H9 (cell line): Measurements from ENCODE around the gene SH3RF2. TPM values are rescaled to one million over a fixed set of nuclear protein-coding genes. Genes with fewer than 3 reads are reported as not detected.

Source experiments
- DNase-seq: peaks from one replicate; pipeline ENCODE4 v3.0.0-alpha.2; 2017
- H2AFZ ChIP-seq: one replicate; pipeline ENCODE4 v1.6.1; 2013; ENCODE audit warnings: mild to moderate bottlenecking, low read length, control low read depth, moderate library complexity
- H2AK5ac ChIP-seq: 2 replicates; pipeline ENCODE4 v1.6.1; 2013; ENCODE audit warnings: low read length, control low read depth, mixed read lengths; ENCODE audit not compliant: insufficient read length
- H2BK120ac ChIP-seq: one replicate; pipeline ENCODE4 v1.6.1; 2013; ENCODE audit warnings: low read depth, mild to moderate bottlenecking, low read length, control low read depth, inconsistent platforms; ENCODE audit not compliant: poor library complexity, severe bottlenecking
- H2BK12ac ChIP-seq: 2 replicates; pipeline ENCODE4 v1.6.1; 2013; ENCODE audit warnings: low read length, control low read depth, mixed read lengths, low read depth; ENCODE audit not compliant: insufficient read length
- H2BK15ac ChIP-seq: 2 replicates; pipeline ENCODE4 v1.6.1; 2013; ENCODE audit warnings: low read depth, low read length, control low read depth
- H2BK20ac ChIP-seq: one replicate; pipeline ENCODE4 v1.6.1; 2013; ENCODE audit warnings: low read depth, mild to moderate bottlenecking, low read length, control low read depth, inconsistent platforms; ENCODE audit not compliant: poor library complexity, severe bottlenecking
- H2BK5ac ChIP-seq: 2 replicates; pipeline ENCODE4 v1.6.1; 2013; ENCODE audit warnings: low read length, control low read depth, mixed read lengths; ENCODE audit not compliant: insufficient read length
- H3K14ac ChIP-seq: 2 replicates; pipeline ENCODE4 v1.6.1; 2013; ENCODE audit warnings: low read length, control low read depth; ENCODE audit not compliant: insufficient read depth
- H3K18ac ChIP-seq: 2 replicates; pipeline ENCODE4 v1.6.1; 2013; ENCODE audit warnings: low read depth, mild to moderate bottlenecking, mixed read lengths, low read length, control low read depth; ENCODE audit not compliant: insufficient read length
- H3K23ac ChIP-seq: 2 replicates; pipeline ENCODE4 v1.6.1; 2013; ENCODE audit warnings: low read length, control low read depth, mixed read lengths, low read depth; ENCODE audit not compliant: insufficient read length
- H3K23me2 ChIP-seq: 2 replicates; pipeline ENCODE4 v1.6.1; 2013; ENCODE audit warnings: low read depth, mild to moderate bottlenecking, mixed read lengths, low read length, control low read depth; ENCODE audit not compliant: insufficient read length, poor library complexity, severe bottlenecking
- H3K27ac ChIP-seq: 2 replicates; pipeline ENCODE4 v1.5.1; 2013; ENCODE audit warnings: low read length, control low read depth, mixed read lengths, low read depth; ENCODE audit not compliant: insufficient read length
- H3K27me3 ChIP-seq: 2 replicates; pipeline ENCODE4 v1.6.1; 2013; ENCODE audit warnings: low read length, control low read depth, inconsistent platforms; ENCODE audit not compliant: insufficient read depth
- H3K4ac ChIP-seq: 2 replicates; pipeline ENCODE4 v1.6.1; 2013; ENCODE audit warnings: low read depth, mild to moderate bottlenecking, control low read depth, inconsistent platforms, low read length, moderate library complexity
- H3K4me1 ChIP-seq: 2 replicates; pipeline ENCODE4 v1.6.1; 2013; ENCODE audit warnings: low read length, control low read depth, inconsistent platforms; ENCODE audit not compliant: insufficient read depth
- H3K4me2 ChIP-seq: 2 replicates; pipeline ENCODE4 v1.6.1; 2013; ENCODE audit warnings: low read length, control low read depth, mixed read lengths; ENCODE audit not compliant: insufficient read length, insufficient read depth
- H3K56ac ChIP-seq: 2 replicates; pipeline ENCODE4 v1.6.1; 2013; ENCODE audit warnings: low read depth, mild to moderate bottlenecking, mixed read lengths, low read length, control low read depth; ENCODE audit not compliant: insufficient read length
- H3K79me1 ChIP-seq: 2 replicates; pipeline ENCODE4 v1.6.1; 2013; ENCODE audit warnings: low read depth, mild to moderate bottlenecking, moderate library complexity, low read length, control low read depth, inconsistent platforms; ENCODE audit not compliant: insufficient read depth, poor library complexity, severe bottlenecking
- H3K79me2 ChIP-seq: 2 replicates; pipeline ENCODE4 v1.6.1; 2013; ENCODE audit warnings: low read length, control low read depth, inconsistent platforms; ENCODE audit not compliant: insufficient read depth
- H3K9ac ChIP-seq: 2 replicates; pipeline ENCODE4 v1.6.1; 2013; ENCODE audit warnings: low read length, control low read depth, mixed read lengths; ENCODE audit not compliant: insufficient read length; ENCODE audit errors: extremely low read depth
- H3K9me3 ChIP-seq: one replicate; pipeline ENCODE4 v1.6.1; 2013; ENCODE audit warnings: low read depth, low read length, inconsistent platforms; ENCODE audit not compliant: control insufficient read depth
- H3T11ph ChIP-seq: one replicate; pipeline ENCODE4 v1.6.1; 2013; ENCODE audit warnings: mild to moderate bottlenecking, low read length, control low read depth, inconsistent platforms
- H4K20me1 ChIP-seq: one replicate; pipeline ENCODE4 v1.6.1; 2013; ENCODE audit not compliant: control insufficient read depth, insufficient read length, insufficient read depth
- H4K5ac ChIP-seq: 2 replicates; pipeline ENCODE4 v1.6.1; 2013; ENCODE audit warnings: low read depth, mild to moderate bottlenecking, mixed read lengths, low read length, control low read depth; ENCODE audit not compliant: insufficient read length
- H4K8ac ChIP-seq: replicated peaks from 2 replicates; pipeline ENCODE4 v1.6.1; 2013; ENCODE audit warnings: low read length, control low read depth, mixed read lengths, low read depth; ENCODE audit not compliant: insufficient read length
- H4K91ac ChIP-seq: 2 replicates; pipeline ENCODE4 v1.6.1; 2013; ENCODE audit warnings: low read depth, mild to moderate bottlenecking, moderate library complexity, mixed read lengths, low read length, control low read depth; ENCODE audit not compliant: insufficient read length
- H3K27ac Mint-ChIP-seq, 3 experiments: 2 replicates in 2 of 3; 3 replicates in 1 of 3; pipeline ENCODE4 v1.8.0; 2020 to 2021; ENCODE audit warnings: mixed read lengths in 3 of 3, mild to moderate bottlenecking in 1 of 3, moderate library complexity in 1 of 3
- H3K27me3 Mint-ChIP-seq: 2 replicates; pipeline ENCODE4 v1.8.0; 2021; ENCODE audit warnings: low read depth, mild to moderate bottlenecking, moderate library complexity, mixed read lengths
- H3K36me3 Mint-ChIP-seq, 3 experiments: 2 replicates in 2 of 3; 3 replicates in 1 of 3; pipeline ENCODE4 v1.8.0; 2020 to 2021; ENCODE audit warnings: low read depth in 3 of 3, mixed read lengths in 3 of 3; ENCODE audit not compliant: insufficient read depth in 1 of 3
- H3K4me1 Mint-ChIP-seq, 2 experiments: 2 replicates each; pipeline ENCODE4 v1.8.0; 2020; ENCODE audit warnings: mixed read lengths in 2 of 2
- H3K4me3 Mint-ChIP-seq, 2 experiments: 2 replicates in 1 of 2; 3 replicates in 1 of 2; pipeline ENCODE4 v1.8.0; 2020 to 2021; ENCODE audit warnings: mild to moderate bottlenecking in 2 of 2, mixed read lengths in 2 of 2, moderate library complexity in 1 of 2
- H3K9me3 Mint-ChIP-seq, 2 experiments: 2 replicates in 1 of 2; 3 replicates in 1 of 2; pipeline ENCODE4 v1.8.0; 2020; ENCODE audit warnings: mild to moderate bottlenecking in 2 of 2, mixed read lengths in 2 of 2, moderate library complexity in 1 of 2
- CTCF ChIP-seq: fragments of 200-600 bp; sonication (generic); conservative IDR thresholded peaks from 3 replicates; pipeline ENCODE4 v1.8.0; 2021; ENCODE audit warnings: antibody characterized with exemption, mild to moderate bottlenecking
- WGBS: extraction: QIAGEN DNeasy Blood & Tissue Kit; methylation state at CpG from one replicate; pipeline ENCODE4 v1.1.7; 2013; ENCODE audit warnings: missing lambda C conversion rate, low lambda C conversion rate, mixed read lengths; ENCODE audit not compliant: insufficient read length; ENCODE audit errors: extremely low coverage; 5-methylcytosine and 5-hydroxymethylcytosine counted together
- total RNA-seq: library from RNA; stranded (reverse); gene quantifications from 2 replicates; pipeline ENCODE4 v1.2.1, GENCODE V29; 2021

The SH3RF2 gene
- total RNA-seq, 1 experiment from 2014 or later = 0.66 TPM

DNA sequence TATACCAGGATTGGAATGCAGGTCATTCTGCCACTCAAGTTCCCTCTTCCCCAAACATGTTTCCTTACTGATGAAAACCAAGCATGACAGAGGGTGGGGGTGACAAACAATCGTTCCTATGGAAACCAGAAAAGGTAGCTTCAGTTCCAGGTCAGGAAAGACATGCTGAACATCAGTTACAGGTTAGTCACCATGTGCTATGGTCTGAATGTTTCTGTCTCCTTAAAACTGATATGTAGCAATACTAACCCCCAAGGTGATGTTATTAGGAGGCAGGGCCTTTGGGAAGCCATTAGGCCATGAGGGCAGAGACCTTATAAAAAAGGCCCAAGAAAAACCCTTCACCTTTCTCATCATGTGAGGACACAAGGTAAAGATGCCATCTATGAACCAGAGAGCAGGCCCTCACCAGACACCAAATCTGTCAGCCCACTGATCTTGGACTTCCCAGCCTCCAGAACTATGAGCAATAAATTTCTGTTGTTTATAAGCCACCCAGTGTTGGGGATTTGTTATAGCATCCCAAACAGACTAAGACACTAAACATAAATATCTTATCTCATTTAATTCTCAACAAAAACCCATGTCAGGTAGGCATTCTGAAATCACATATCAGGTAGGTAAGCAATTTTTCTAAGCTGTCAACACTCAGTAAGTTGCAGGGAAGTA lies 15.7 kb upstream of the SH3RF2 start:
- no peak overlapping the region for H3K14ac ChIP-seq
- no peak for TF ChIP-seq CTCF

More for the DNA sequence above, 15.7 kb upstream of the SH3RF2 start:
- Mint-ChIP-seq H3K27ac (no peak overlapping the region), H3K27me3 (no peaks in the 10 kb centered on the region), H3K4me3 (no peak overlapping the region), H3K4me1 (peaks cover 32 to 37% of the 10 kb centered on the region in 2 experiments), H3K36me3 (no peaks in the 10 kb centered on the region; a peak in 1 of 7 replicates), H3K9me3 (no peaks in the 10 kb centered on the region)
- Histone ChIP-seq H3K9me3 (no peaks in the 10 kb centered on the region), H2BK15ac (no peak overlapping the region), H3K27ac (no peak overlapping the region), H4K5ac (no peak overlapping the region), H2BK12ac (no peak overlapping the region), H2AFZ (no peak overlapping the region), H3K27me3 (no peaks in the 10 kb centered on the region), H2BK20ac (no peak overlapping the region), H3K9ac (no peak overlapping the region), H3K4me1 (no peaks in the 10 kb centered on the region; the same call in 1 of the 2 replicates), H4K20me1 (no peaks in the 10 kb centered on the region), H2BK5ac (no peak overlapping the region), H2AK5ac (no peak overlapping the region), H3K79me2 (no peaks in the 10 kb centered on the region), H3K23ac (no peak overlapping the region), H3K56ac (no peak overlapping the region), H3T11ph (no peak overlapping the region), H3K18ac (no peak overlapping the region), H4K8ac (no peak overlapping the region), H3K23me2 (no peaks in the 10 kb centered on the region), H2BK120ac (no peak overlapping the region), H3K79me1 (no peaks in the 10 kb centered on the region), H3K4ac (no peak overlapping the region), H3K4me2 (no peak overlapping the region), H4K91ac (no peak overlapping the region)
- DNase-seq = no peak
- no CpG with 5 or more reads among the region's 1 CpG for WGBS
